ENCODE data around the gene PRKCA. TPM values are rescaled to one million over a fixed set of nuclear protein-coding genes. Genes with fewer than 3 reads are reported as not detected.

PRKCA gene
- total and polyA plus RNA-seq, 9 donors, result 9.1 to 67.6 (median 37.2) TPM

DNA sequence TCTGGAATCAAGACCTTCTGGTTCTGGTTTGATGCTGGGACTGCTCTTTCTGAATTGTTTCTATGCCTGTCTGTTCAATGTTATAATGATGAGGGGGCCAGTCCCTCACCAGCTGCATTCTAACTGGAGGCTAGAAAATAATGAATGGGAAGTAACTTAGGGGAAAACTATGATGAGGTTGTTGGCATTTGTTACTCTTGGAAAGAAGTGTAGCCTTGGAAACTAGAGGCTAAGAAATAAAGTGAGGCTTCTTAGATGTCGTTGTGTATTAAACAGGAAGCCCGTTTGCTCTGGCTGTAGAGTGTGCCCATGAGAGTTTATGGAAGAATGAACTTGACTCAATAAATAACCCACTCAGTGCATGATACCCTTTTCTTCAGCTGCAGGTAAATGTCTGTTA, 140.8 kb downstream of the PRKCA start:
- Histone ChIP-seq H3K4me3 (no peak overlapping the region), H3K4me1 (ENCODE audit: insufficient read depth) (no peaks in the 10 kb centered on the region), H3K36me3 (no peaks in the 10 kb centered on the region), H3K9me3 (no peaks in the 10 kb centered on the region), H3K27me3 (no peaks in the 10 kb centered on the region), H3K27ac (no peak overlapping the region)
- intact Hi-C loops (cut with DNase I), result no loop called here
- TF ChIP-seq, protein P1, sequence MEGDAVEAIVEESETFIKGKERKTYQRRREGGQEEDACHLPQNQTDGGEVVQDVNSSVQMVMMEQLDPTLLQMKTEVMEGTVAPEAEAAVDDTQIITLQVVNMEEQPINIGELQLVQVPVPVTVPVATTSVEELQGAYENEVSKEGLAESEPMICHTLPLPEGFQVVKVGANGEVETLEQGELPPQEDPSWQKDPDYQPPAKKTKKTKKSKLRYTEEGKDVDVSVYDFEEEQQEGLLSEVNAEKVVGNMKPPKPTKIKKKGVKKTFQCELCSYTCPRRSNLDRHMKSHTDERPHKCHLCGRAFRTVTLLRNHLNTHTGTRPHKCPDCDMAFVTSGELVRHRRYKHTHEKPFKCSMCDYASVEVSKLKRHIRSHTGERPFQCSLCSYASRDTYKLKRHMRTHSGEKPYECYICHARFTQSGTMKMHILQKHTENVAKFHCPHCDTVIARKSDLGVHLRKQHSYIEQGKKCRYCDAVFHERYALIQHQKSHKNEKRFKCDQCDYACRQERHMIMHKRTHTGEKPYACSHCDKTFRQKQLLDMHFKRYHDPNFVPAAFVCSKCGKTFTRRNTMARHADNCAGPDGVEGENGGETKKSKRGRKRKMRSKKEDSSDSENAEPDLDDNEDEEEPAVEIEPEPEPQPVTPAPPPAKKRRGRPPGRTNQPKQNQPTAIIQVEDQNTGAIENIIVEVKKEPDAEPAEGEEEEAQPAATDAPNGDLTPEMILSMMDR (IDR thresholded peaks at IDR 0.05), result no peak
- no peak for TF ChIP-seq EP300 (IDR thresholded peaks at IDR 0.05)
- TF ChIP-seq POLR2A (IDR thresholded peaks at IDR 0.05), result no peak
- WGBS, 3 donors, result 81 to 90% (median 86%) methylated on average over 2 of the region's 2 CpGs
- DNase-seq, result no peak

DNA sequence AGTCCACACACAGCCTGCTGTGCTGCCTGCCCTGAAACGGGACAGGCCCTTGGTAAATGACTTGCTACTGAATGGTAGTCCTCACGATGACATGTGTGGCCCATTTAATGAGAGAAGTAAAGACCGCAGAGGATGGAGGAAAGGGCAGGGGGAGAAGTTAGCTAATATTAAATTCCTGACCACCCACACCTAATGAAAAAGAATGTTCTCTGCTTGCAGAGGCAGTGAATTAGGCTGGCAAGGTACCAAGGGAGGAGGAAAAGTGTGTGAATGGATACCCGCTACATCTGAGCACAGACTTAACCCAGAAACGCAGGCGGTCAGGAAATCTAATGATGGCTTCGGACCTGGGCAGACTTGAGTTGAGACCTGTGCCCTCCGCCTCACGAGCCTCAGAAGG, 141.2 kb downstream of the PRKCA start:
- Histone ChIP-seq H3K9me3 (no peaks in the 10 kb centered on the region), H3K27me3 (no peaks in the 10 kb centered on the region), H3K36me3 (no peaks in the 10 kb centered on the region), H3K4me3 (no peak overlapping the region), H3K27ac (no peak overlapping the region), H3K4me1 (ENCODE audit: insufficient read depth) (no peaks in the 10 kb centered on the region)
- WGBS, 3 donors, result 74 to 84% (median 75%) methylated on average over 9 of the region's 9 CpGs
- intact Hi-C loops (cut with DNase I), result no loop called here
- TF ChIP-seq POLR2A (IDR thresholded peaks at IDR 0.05), result no peak
- no peak for TF ChIP-seq EP300 (IDR thresholded peaks at IDR 0.05)
- TF ChIP-seq, protein P1 (IDR thresholded peaks at IDR 0.05), result no peak
- no peak for DNase-seq

DNA sequence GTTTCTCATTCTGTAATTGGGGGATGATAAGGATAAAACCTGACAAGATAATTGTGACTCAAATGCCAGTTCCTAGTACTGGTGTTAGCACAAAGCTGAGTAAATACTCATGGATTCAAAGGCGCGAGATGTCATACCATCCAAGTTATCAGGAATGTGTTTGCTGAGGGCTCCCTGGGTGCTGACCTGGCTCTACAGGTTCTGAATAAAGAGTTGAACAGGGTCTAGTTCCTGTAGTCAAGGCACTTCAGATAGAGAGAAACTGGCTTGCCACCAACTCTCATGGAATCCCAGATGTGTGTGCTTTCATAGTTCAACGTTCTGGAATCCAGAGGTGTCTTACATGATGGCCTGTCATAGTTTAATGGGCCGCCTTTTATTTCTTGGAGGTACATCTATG, 141.6 kb downstream of the PRKCA start:
- intact Hi-C loops (cut with DNase I), result no loop called here
- no peak for TF ChIP-seq EP300 (IDR thresholded peaks at IDR 0.05)
- TF ChIP-seq, protein P1 (IDR thresholded peaks at IDR 0.05), result no peak
- TF ChIP-seq POLR2A (IDR thresholded peaks at IDR 0.05), result no peak
- Histone ChIP-seq H3K4me3 (no peak overlapping the region), H3K36me3 (no peaks in the 10 kb centered on the region), H3K9me3 (no peaks in the 10 kb centered on the region), H3K27ac (no peak overlapping the region), H3K27me3 (no peaks in the 10 kb centered on the region), H3K4me1 (ENCODE audit: insufficient read depth) (no peaks in the 10 kb centered on the region)
- 81 to 90% (median 82%) methylated on average over 4 of the region's 4 CpGs for WGBS, 3 donors
- DNase-seq, result no peak

DNA sequence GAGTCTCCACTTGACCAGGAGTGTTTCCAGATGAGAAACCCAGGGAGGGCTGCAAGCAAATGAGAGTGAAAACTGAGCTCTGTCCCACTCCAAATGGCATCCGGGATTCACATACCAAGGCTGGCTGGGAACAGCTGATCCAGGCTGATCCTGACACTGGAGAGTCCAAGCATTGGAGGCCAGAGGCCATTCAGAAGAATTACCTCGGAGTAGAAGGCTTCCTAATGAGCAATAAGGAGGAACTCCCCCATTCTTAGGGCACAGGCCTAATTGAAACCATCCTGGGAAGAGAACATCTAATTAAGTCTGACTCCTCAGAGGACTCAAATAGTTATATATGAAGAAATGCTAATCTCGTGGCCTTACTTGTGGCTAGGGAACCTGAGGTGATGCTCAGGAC, 142.8 kb downstream of the PRKCA start:
- Histone ChIP-seq H3K4me3 (no peak overlapping the region), H3K27me3 (no peaks in the 10 kb centered on the region), H3K36me3 (no peaks in the 10 kb centered on the region), H3K27ac (no peak overlapping the region), H3K4me1 (ENCODE audit: insufficient read depth) (no peaks in the 10 kb centered on the region), H3K9me3 (no peaks in the 10 kb centered on the region)
- 79 to 83% (median 81%) methylated on average over 3 of the region's 3 CpGs for WGBS, 3 donors
- DNase-seq, result no peak
- intact Hi-C loops (cut with DNase I), result no loop called here
- TF ChIP-seq EP300 (IDR thresholded peaks at IDR 0.05), result no peak
- TF ChIP-seq, protein P1 (IDR thresholded peaks at IDR 0.05), result no peak
- TF ChIP-seq POLR2A (IDR thresholded peaks at IDR 0.05), result no peak

DNA sequence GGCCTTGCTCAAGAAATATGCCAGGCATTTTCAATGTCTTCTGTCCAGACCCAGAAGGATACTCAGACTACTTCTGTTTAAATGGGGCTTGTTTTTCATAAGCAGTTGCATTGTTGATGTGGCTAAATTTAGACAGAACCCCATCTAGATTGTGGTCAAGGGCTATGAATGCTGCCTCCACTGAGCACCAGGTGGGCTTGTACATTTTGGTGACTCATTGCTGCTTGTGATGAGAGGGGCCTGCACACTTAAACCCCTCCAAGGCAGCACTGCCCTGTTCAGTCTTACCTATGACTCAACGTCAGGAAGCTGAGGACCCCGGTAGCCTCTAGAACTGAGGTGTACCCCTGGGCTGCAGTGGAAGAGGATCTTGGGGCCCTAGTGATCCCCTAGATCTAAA, 144.0 kb downstream of the PRKCA start:
- Histone ChIP-seq H3K4me3 (no peak overlapping the region), H3K27ac (no peak overlapping the region), H3K36me3 (no peaks in the 10 kb centered on the region), H3K27me3 (no peaks in the 10 kb centered on the region), H3K4me1 (ENCODE audit: insufficient read depth) (peaks cover 2% of the 10 kb centered on the region), H3K9me3 (no peaks in the 10 kb centered on the region)
- TF ChIP-seq POLR2A (IDR thresholded peaks at IDR 0.05), result no peak
- TF ChIP-seq, protein P1 (IDR thresholded peaks at IDR 0.05), result no peak
- TF ChIP-seq EP300 (IDR thresholded peaks at IDR 0.05), result no peak
- intact Hi-C loops (cut with DNase I), result no loop called here
- no peak for DNase-seq
- 91 to 97% (median 95%) methylated on average over 2 of the region's 2 CpGs for WGBS, 3 donors

All from ovary (tissue), 9 donors.